Posterior cingulate gyrus (tissue), 11 donors: ENCODE results near the gene HIVEP1.

ENCODE experiments used
- DNase-seq, 10 donors: peaks; one replicate each; pipeline versions ENCODE4 v3.0.0 to v3.0.0-alpha.2; 2020 to 2021; ENCODE audit warnings: mixed read lengths in 3 of 10
- intact Hi-C: fragments of 100-400 bp; cut with DNase I; formaldehyde crosslinking; loops from one replicate; pipeline ENCODE4 v1.15.1; 2023

Gene HIVEP1

GRCh38 chr6:12110523-12111362, 98.6 kb downstream of the HIVEP1 start:
- DNase-seq, result no peak
- intact Hi-C loops, result no loop called here

GRCh38 chr6:12111363-12111670, 99.2 kb downstream of the HIVEP1 start:
- DNase-seq, result no peak
- intact Hi-C loops, result no loop called here

- intact Hi-C loops, result no loop called here
- no peak for DNase-seq
Measured at GRCh38 chr6:12112540-12113189, 100.6 kb downstream of the HIVEP1 start.

- DNase-seq, result no peak
- intact Hi-C loops, result no loop called here
Measured at GRCh38 chr6:12113190-12113577, 101.1 kb downstream of the HIVEP1 start.

GRCh38 chr6:12114055-12114503, 102.0 kb downstream of the HIVEP1 start:
- intact Hi-C loops, result no loop called here
- no peak for DNase-seq

GRCh38 chr6:12115001-12115400, 102.9 kb downstream of the HIVEP1 start:
- intact Hi-C loops, result no loop called here
- no peak for DNase-seq

GRCh38 chr6:12115492-12115891, 103.4 kb downstream of the HIVEP1 start:
- intact Hi-C loops, result no loop called here

GRCh38 chr6:12116264-12116800, 104.2 kb downstream of the HIVEP1 start:
- intact Hi-C loops, result no loop called here

More at GRCh38 chr6:12115492-12115891, 103.4 kb downstream of the HIVEP1 start:
- no peak for DNase-seq

GRCh38 chr6:12116978-12117377, 104.9 kb downstream of the HIVEP1 start:
- no peak for DNase-seq
- intact Hi-C loops, result no loop called here

More at GRCh38 chr6:12116264-12116800, 104.2 kb downstream of the HIVEP1 start:
- DNase-seq, result no peak

- intact Hi-C loops, result no loop called here
- DNase-seq, result no peak
Measured at GRCh38 chr6:12118607-12119006, 106.5 kb downstream of the HIVEP1 start.

GRCh38 chr6:12119085-12119588, 107.0 kb downstream of the HIVEP1 start:
- no peak for DNase-seq
- intact Hi-C loops, result no loop called here

- intact Hi-C loops, result no loop called here
- no peak for DNase-seq
Measured at GRCh38 chr6:12125396-12125795, 113.3 kb downstream of the HIVEP1 start.

- intact Hi-C loops, result no loop called here
- no peak for DNase-seq
Measured at GRCh38 chr6:12126051-12126450, 113.9 kb downstream of the HIVEP1 start.

- no peak for DNase-seq
- intact Hi-C loops, result no loop called here
Measured at GRCh38 chr6:12129523-12129922, 117.4 kb downstream of the HIVEP1 start.

GRCh38 chr6:12132351-12133222, 120.5 kb downstream of the HIVEP1 start:
- DNase-seq, result no peak
- intact Hi-C loops, result no loop called here

GRCh38 chr6:12134581-12134980, 122.5 kb downstream of the HIVEP1 start:
- no peak for DNase-seq
- intact Hi-C loops, result no loop called here

GRCh38 chr6:12134991-12135390, 122.9 kb downstream of the HIVEP1 start:
- intact Hi-C loops, result no loop called here
- no peak for DNase-seq

GRCh38 chr6:12136905-12137304, 124.8 kb downstream of the HIVEP1 start:
- no peak for DNase-seq
- intact Hi-C loops, result no loop called here

- intact Hi-C loops, result no loop called here
- DNase-seq, result peak in 5 of 10 donors; percentile 37 to 65 (median 47)
Measured at GRCh38 chr6:12137480-12137879, 125.4 kb downstream of the HIVEP1 start.

- DNase-seq, result no peak
- intact Hi-C loops, result no loop called here
Measured at GRCh38 chr6:12138381-12138780, 126.3 kb downstream of the HIVEP1 start.

GRCh38 chr6:12138936-12139335, 126.8 kb downstream of the HIVEP1 start:
- intact Hi-C loops, result no loop called here
- no peak for DNase-seq
